ENCODE results near the gene PET117.
A peak's percentile ranks its signal among the peaks of the same experiment; 100 is the strongest.

Gene PET117

GRCh38 chr20:18138266-18138582 is 561 bp downstream of the PET117 start:
- no peak for DNase-seq (ENCODE audit: low read depth in 1 of 2, low spot score in 1 of 2)
- peak overlapping the region; percentile 96 for H3K27ac ChIP-seq (replicated peaks)
- TF ChIP-seq CTCF (IDR thresholded peaks at IDR 0.05; ENCODE audit: insufficient read depth, low read length) (no peak), REST (IDR thresholded peaks at IDR 0.05; ENCODE audit: insufficient replicate concordance, low read depth) (no peak)
- H3K4me3 ChIP-seq (replicated peaks; ENCODE audit: insufficient read depth, low read length), result peak overlapping the region; percentile 75
- H3K27me3 ChIP-seq (ENCODE audit: insufficient read depth, poor library complexity, severe bottlenecking), result no peaks in the 10 kb centered on the region

GRCh38 chr20:18138639-18139583 is 1.2 kb downstream of the PET117 start:
- no peak for DNase-seq (ENCODE audit: low read depth in 1 of 2, low spot score in 1 of 2)
- peak overlapping the region; percentile 75 for H3K4me3 ChIP-seq (replicated peaks; ENCODE audit: insufficient read depth, low read length)
- H3K27me3 ChIP-seq (ENCODE audit: insufficient read depth, poor library complexity, severe bottlenecking), result no peaks in the 10 kb centered on the region
- peak overlapping the region; percentile 96 for H3K27ac ChIP-seq (replicated peaks)
- TF ChIP-seq SPI1 (IDR thresholded peaks at IDR 0.05; ENCODE audit: borderline replicate concordance, low read depth) (no peak), POLR2AphosphoS5 (IDR thresholded peaks at IDR 0.05; ENCODE audit: low read depth) (no peak), GABPA (IDR thresholded peaks at IDR 0.05; ENCODE audit: low read depth) (no peak), REST (IDR thresholded peaks at IDR 0.05; ENCODE audit: insufficient replicate concordance, low read depth) (no peak), CTCF (IDR thresholded peaks at IDR 0.05; ENCODE audit: insufficient read depth, low read length) (no peak)

GRCh38 chr20:18139832-18140231 is 2.2 kb downstream of the PET117 start:
- Histone ChIP-seq H3K4me3 (replicated peaks; ENCODE audit: insufficient read depth, low read length) (no peak overlapping the region), H3K27me3 (ENCODE audit: insufficient read depth, poor library complexity, severe bottlenecking) (no peaks in the 10 kb centered on the region), H3K27ac (replicated peaks) (no peak overlapping the region)
- DNase-seq (ENCODE audit: low read depth in 1 of 2, low spot score in 1 of 2), result no peak
- TF ChIP-seq CTCF (IDR thresholded peaks at IDR 0.05; ENCODE audit: insufficient read depth, low read length) (no peak), POLR2AphosphoS5 (IDR thresholded peaks at IDR 0.05; ENCODE audit: low read depth) (no peak), REST (IDR thresholded peaks at IDR 0.05; ENCODE audit: insufficient replicate concordance, low read depth) (no peak), SPI1 (IDR thresholded peaks at IDR 0.05; ENCODE audit: borderline replicate concordance, low read depth) (no peak), GABPA (IDR thresholded peaks at IDR 0.05; ENCODE audit: low read depth) (no peak)
